Stimulated activated CD8-positive, alpha-beta memory T cell treated with anti-CD3 and anti-CD28 coated beads, Interleukin-15, amount 100 ng/mL, for 24 hours (primary cell): ENCODE data around the gene SLC7A10.

ENCODE experiments used
- DNase-seq: peaks from one replicate; pipeline ENCODE4 v3.0.0-alpha.2; 2020; ENCODE audit warnings: low read depth

SLC7A10 gene

DNA sequence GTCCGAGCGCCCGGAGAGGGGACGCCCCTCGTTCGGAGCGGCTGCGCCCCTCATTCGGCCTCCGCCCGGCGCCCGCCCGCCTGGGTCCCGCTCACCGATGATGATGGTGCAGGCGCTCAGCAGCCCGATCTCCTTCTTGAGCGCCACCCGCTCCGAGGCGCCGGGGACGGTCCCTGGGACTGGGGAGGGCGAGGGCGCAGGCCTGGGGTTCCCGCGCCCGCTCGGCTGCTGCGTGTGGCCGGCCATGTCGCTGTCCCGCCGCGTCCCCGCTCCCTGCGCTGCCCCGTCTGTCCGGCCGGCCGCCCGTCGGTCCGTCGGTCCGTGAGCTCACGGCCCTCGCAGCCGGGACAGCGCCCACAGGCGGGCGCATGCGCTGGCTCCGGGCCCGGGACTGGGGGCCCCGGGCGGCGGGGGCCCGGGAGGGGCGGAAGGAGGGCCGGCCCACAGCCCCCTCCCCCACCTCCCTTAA is at the start of gene SLC7A10:
TSS of gene SLC7A10 (minus strand) at position 393 of the 469 bp plus-strand sequence. CDS start at position 246, 147 bp downstream.
- no peak for DNase-seq

DNA sequence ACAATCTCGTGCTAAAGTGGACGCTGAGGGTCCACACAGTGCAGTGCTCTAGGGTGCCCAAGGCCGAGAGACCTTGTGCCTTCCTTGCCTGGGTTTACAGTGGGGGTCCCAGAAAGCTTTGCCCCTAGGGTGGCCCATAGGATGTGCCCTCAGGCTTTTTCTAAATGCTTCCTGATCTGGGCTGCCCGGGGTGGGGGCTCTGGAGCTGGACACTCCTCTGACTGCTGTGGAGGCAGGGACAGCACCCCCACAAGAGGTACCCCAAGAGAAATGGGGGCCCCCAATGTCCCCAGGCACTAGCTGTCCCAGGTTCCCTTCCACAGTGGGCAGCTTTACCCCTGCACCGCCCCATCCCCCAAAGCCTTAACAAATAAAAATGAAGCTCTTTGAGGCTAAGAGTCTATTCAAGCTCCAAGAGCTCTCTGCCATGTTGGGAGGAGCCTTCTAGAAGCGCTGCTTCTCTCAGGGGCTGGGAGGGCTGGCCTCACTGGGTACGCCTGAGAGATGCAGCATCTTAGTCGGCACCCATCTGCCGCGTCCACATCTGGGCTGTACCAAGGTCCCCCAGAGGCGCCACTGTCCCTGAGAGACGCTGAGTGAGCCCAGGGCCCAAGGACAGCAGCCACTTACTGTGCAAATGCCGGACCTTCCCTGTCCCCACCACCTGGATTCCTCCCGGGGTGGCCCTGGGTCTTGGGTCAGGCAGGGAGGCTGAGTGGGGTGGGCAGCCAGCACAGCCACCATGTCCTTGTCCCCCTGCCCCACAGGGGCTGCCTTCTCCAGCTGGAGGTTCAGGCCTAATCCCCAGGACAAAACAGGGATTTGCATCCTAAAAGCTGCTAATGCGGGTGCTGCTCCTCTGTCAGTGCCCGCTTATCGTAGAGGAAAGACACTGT is 49.3 kb upstream of the SLC7A10 start:
- no peak for DNase-seq

DNA sequence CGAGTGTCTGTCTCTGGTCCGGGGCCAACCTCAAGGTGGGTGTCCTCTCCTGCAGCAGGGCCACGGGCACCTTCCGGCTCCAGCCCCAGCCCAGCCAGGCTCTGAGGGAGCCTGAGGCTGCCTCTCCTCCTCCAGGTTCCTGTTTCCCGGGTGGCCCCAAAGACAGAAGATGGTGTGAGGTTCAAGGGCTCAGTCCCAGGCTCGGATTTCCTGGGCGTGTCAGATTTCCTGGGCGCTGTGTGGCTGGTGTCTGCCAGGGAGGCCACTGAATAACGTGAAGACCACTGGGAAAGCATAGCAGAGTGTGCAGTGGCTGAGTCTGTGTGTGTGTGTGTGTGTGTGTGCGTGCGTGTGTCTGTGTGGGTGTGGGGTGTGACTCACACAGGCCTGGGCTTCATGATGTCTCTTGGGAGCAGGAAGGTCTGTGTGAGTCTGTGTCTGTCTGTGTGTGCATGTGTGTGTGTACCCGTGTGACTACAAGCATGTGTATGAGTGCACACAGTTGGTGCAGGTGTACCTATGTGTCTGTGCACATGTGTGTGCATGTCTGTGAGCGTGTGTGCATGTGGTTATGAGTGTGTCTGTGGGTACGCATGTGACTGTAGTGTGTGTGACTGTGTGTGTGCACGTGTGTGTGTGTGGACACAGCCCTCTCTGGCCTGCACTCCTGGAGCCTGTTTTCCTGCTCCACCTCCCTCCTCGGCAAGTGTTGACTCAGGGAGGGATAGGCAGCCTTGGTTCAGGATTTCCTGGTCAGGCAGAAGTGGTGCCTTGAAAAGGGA is 48.4 kb upstream of the SLC7A10 start:
- no peak for DNase-seq

DNA sequence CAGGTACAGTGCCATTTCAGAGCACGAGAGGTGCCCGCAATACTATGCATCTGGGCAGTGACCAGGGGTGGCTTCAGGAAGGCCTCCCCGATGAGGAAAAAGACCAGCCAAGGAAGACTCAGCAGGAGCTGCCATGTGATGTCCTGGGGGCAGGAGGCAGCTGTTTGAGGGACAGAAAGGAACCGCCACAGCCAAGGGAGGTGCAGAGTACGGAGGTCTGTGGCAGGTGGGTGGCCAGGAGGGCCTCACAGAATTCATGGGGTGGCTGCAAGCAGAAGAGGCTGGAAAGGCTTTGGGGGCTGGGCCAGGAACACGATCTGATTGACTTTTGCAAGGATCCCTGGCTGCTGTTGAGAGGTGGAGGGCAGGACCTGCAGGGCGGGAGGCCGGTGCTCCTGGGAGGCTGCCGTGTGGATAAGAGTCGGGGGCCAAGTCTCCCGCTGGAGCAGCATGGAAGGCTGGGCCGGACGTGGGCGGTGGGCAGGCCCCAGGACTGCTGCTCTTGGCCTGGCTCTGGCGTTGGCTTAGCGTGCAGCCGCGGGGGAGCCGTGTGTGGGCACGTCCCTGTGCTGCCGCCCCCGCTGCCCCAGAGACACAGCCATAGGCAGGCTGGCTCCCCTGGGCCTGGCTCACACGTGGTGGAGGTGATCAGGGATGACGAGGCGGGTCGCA is 47.6 kb upstream of the SLC7A10 start:
- DNase-seq, result no peak

DNA sequence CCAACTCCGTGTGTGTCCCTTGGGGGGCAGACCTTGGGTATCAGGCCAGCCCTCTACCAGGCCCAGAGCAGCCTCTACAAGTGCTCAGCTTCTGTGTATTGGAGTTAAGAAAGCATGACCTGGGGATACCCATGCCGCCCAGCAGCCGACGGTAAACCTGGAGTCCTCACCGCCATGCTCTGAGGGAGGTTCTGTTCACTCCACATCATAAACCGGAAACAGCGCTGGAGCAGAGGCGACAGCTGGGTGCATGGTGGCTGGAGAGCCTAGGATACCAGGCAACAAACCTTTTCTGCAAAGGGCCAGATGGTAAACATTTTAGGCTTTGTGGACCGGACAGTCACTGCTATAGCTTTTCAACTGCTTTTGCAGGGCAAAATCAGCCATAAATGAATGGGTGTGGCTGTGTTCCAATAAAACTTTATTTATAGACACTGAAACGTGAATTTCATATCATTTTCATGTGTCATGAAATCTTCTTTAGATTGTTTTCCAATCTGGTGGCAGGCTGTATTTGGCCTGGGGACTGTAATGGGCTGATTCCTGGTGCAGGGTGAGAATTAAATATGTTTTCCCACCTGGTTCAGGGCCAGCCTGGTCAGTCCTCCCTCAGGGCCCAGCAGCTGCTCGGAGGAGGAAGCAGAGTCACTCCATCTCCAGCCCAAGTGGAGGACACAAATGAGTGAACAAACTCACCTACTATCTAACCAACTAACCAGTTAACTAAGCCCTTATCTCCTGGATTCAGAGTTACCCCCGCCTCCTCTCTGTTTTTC is 45.8 kb upstream of the SLC7A10 start:
- no peak for DNase-seq

DNA sequence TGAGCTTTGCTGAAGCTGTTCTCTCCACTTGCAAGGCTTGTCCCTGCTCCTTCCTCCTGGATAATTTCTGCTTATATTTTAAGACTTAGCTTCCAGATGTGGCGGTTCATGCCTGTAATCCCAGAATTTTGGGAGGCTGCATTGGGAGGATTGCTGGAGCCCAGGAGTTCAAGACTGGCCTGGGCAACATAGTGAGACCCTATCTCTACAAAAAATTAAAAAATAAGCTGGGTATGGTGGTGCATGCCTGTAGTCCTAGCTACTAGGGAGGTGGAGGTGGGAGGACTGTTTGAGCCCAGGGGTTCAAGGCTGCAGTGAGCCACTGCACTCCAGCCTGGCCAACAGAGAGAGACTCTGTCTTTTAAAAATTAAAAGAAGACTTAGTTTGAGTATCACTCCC is 45.1 kb upstream of the SLC7A10 start:
- DNase-seq, result no peak

DNA sequence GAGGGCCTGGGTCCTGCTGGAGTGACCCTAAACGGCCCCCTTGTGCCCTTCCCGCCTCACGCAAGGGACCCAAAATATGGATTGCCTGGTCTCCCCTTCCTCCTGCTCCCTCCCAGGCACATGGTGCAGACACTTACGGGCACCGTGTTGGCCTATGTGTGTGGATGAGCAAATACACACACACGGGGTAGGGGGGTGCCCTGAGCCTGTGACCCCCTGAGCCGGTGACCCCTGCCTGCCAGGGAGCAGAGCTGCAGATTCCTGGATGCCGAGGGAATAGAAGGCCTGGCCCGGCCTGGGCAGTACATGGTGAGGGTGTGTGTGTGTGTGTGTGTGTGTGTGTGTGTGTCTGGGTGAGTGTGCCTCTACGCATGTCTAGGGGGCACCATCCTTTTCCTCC is 43.4 kb upstream of the SLC7A10 start:
- DNase-seq, result no peak

DNA sequence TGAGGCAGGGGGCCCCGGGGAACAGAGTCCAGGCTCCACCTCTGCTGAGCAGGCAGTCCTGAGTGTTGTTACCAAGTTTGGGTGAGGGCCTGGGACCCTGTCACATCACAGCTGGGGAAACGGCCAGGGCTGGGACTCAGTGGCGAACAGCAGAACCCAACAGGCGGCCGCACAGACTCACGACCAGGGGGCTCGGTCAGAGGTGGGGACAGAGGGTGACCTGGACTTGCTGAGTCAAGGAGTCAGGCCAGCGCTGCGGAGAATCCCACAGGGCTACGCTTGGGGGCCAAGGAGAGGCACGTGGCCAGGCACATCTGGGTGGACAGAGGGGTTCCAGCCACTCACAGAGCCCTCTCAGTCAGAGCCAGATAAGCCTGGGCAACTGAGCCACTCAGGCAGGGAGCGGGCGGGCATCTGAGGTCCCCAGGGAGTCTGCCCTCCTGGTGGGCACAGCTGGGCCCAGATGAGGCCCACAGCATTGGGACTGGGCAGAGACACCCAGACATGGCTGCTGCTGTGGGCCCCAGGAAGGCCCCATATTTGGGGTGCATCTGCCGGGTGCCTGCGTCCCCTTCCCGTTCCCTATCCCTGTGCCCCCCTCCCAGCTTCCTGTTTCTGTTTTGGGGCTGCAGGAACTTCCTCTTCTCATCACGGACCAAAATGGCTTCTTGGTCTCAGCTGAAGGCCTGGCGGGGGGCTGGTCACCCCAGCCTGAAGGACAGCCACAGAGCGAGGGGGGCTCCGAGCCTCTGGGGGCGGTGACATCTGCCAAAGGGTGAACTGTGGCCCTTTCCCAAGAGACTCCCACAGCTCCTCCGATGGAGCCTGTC is 42.7 kb upstream of the SLC7A10 start:
- DNase-seq, result no peak

DNA sequence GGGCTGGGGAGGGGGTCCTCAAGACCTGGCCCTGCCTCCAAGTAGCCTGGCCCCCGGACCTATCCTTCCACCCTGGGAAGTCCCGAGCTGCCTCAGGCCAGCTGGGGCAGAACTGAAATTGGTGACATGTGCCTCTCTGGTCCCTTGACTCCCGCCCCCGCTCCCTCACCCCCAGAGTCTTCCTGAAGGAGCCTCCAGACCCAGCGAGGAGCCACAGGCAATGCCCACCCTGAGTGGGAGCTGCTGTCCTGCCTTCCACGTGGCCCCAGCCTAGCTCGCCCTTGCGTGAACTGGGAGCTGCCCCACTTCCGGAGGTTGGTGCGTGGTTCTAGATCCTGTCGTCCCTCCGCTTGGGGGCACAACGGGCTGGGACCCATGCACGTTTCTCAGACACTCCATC is 42.1 kb upstream of the SLC7A10 start:
- no peak for DNase-seq

DNA sequence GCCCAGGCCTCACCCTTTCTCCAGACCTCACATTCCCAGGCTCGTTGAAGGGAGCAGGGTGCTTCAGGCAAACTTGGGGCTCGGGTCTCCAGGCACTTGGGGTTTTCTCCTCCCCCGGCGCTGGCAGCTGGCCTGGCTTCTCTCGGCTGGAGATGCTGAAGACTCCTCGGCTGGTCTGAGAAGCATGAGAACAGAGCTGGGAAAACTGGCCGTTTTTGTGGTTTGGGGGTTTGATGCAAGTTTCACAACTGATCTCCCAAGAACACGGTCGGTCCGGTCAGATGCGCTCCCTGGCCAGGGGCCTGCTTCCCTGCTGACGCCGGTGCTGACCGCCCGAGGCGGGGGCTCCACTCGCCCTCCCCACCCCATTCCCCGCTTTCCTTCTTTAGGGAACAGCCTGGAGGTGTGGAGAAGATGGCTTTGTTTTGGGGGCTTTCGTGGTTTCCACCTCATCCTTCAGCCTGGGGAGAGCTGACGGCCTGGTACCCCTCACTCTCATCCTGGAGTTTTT is 41.4 kb upstream of the SLC7A10 start:
- no peak for DNase-seq

DNA sequence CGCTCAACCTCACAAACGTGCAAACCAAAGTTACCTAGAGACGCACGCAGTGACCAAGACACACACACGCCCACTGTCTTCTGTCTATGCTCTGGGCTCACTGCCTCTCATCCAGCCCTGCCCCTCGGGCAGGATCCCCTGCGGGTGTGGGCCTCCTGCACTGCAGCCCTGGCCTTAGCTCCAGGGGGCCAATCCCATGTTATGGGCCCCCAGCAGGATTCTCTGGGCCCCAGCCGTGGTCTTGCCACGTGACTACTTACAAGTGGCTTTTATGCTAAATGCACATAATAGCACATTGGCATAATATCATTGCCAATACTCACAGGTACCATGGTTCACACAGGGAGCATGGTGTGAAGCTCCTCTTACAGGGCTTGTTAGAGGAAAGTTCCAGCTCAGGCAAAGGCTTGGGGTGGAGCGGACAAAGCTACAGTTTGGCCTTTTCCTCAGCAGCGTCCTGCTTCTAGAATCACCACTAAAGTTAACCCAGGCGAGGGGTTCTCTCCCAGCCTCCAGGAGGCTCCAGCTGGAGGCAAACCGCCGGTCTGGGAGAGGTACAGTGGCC is 39.3 kb upstream of the SLC7A10 start:
- DNase-seq, result no peak

DNA sequence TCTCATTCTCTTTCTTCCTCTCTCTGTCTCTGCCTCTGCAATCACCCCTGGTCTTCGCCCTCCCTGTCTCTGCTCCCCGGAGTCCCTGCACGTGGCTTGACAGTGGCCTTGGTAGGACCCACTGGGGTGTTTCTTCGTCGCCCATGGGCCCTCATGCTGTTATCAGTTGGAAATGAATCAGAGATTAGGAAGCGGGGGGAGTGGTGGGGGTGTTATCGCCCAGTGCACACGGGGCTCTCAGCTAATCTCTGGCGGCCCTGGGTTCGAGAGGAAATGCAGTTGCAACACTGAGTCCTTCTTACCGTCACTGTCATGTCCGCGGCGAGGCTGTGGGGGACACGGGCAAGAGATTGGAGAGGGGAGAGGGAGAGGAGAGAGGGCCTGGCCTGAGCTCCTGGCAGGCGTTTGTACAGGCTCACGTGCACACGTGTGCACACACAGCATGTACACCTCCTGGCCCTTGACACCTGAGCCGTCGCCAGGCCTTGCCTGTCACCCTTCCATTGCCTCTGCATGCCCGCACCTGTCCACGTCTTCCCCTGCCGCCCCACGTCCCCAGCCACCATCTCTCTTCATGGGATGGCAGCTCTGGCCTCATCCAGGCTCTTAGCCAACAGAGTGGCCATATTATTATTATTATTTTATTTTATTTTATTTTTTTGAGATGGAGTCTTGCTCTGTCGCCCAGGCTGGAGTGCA is 37.8 kb upstream of the SLC7A10 start:
- DNase-seq, result no peak

DNA sequence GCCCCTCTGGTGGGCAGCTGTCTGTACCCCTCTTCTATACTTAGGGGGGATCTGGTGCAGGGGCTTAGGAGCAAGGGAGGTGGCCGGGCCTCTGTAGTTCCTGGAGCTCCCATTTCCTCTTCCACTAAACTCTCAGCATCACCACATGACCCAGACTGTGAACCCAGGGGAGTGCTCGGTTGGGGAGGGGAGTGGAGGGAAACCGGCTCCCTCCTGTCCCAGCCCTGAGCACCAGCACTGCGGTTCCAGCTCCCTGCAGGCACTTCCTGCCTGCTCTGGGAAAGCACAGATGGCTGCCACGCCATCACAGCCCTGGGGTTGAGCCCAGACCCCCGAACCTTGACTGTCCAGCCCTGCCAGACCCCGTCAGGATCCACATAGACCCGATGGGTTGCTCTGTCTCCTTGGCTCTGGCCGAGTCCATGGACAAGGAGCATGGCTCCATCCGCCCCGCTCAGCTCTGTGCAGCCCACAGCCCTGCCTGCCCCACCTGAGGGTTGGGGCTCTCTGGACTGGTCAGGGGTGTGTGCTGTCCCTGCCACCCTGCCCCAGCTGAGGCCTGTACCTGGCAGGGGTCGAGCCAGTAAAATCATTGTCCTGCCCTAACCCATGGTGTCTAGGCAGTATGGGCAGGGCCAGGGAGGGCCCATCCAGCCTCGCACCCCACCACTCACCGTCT is 36.0 kb upstream of the SLC7A10 start:
- no peak for DNase-seq

DNA sequence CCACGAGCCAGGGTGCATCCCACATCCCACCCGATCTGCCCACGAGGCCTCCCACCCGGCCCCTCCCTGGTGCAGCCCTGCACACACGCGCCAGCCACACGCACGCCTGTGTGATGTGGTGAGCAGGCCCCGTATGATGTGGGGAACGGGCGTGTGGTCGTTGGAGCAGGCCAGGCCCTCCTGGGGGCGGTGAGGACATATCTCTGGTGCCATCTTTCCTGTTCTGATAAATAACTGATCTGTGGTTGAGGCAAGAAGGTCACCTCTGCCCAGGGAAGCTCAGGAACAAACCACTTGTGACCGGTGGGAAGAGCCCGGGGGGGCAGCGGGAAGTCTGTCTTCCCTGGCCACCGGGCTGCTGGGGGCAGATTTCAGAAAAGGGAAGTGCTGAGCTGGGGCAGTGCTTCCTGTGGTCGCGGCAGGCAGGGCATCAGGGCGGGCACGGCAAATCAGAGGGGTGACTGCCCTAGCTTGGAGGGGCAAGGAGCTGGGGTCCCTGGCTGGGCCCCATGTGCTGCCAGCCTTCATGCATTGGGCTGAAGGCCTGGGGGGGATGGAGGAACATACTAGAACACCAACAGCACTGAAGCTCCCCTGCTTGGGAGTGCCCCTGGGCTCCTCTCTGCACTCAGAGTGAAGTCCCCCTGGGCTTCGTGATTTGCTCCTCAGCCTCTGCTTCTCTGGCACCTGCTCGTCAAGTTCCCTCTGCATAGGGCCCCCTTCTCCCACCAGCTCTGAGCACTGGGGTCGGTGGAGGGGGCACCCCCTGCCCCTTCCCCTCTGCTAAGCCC is 35.2 kb upstream of the SLC7A10 start:
- no peak for DNase-seq

DNA sequence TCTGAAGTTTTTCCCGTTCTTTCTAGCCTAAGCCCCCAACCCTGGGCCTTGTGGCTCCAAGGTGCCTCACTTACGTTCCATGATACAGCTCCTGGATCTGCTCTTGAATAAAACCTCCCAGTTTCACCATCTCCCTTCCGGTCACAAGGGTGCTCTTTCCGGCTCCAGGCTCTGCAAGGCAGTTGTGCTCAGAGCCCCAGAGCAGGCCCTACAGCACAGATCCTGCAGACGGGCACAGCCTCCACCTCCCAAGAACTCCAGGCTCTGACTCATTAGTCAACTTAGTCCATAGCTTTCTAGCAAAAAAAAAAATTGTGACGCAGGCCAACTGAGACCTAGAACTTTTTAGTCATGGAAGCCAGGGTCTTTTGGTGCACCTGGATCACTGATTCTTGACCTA is 33.9 kb upstream of the SLC7A10 start:
- DNase-seq, result no peak

DNA sequence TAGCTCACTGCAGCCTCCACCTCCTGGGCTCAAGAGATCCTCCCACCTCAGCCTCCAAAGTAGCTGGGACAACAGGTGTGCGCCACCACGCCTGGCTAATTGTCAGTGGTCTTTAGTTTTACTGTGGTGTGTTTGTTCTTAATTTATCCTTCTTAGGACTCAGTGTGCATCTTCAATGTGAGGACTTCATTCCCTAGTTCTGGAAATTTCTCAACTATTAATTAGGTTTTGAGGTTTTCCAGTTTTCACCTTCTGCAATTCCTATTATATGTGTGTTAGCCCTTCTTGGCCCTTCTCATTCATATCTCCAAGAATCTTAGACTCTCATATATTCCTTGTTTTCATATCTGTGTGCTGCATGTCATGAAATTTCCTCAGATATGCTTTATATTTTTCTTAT is 32.2 kb upstream of the SLC7A10 start:
- DNase-seq, result no peak

DNA sequence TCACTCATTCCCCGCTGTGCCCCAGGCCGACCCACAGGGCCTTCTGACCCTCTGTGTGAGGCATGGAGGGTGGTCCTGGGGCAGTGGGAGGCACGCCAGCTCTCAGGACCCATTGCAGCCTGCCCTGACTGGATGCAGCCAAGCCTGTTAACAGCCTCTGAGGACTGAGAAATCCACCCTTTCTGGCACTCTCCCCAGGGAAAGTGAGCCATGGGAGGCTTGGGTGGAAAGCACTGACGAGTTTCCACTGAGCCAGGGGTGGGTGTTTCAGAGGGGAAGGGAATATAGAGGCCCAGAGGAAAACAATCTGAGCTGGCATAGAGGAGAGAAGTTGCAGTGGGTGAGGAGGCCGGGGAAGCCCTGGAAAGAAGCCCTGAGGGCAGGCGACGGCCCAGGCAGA is 30.6 kb upstream of the SLC7A10 start:
- no peak for DNase-seq

DNA sequence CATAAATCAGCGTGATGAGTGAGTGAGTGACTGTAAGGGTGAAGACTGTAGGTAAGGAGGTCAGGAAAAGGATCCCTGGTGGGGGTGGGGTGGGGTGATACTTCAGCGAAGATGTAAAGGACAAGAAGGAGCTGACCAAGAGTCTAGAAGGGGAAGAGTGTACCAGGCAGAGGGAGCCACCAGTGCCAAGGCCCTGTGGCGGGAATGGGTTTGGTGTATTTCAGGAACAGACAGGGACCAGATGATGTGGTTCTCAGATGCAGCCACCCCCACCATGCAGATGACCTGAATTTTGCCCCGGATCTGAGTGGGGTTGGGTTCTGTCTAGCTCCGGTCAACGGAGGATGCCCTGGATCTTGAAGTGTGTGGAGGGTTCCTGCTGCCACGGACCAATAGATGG is 30.1 kb upstream of the SLC7A10 start:
- DNase-seq, result no peak
